ENCODE data around the gene SEMA3F. TPM values are rescaled to one million over a fixed set of nuclear protein-coding genes. Genes with fewer than 3 reads are reported as not detected.

SEMA3F gene
- total RNA-seq, 6 experiments from 2014 or later = 1.2 to 5.9 (median 4.2) TPM

- Histone ChIP-seq H3K9me3 (no peaks in the 10 kb centered on the region), H3K27me3 (no peaks in the 10 kb centered on the region), H3K27ac (peak overlapping the region in 2 of 3 donors; percentile 36 to 69), H3K4me1 (peaks cover 0 to 33% (median 10%) of the 10 kb centered on the region in 4 donors), H3K4me3 (no peak overlapping the region), H3K36me3 (peaks cover 0 to 45% (median 7%) of the 10 kb centered on the region in 4 donors)
- ATAC-seq = peak; percentile 7 to 42 (median 30)
- 36% methylated on average over 2 of the region's 6 CpGs for WGBS (ENCODE audit: insufficient coverage, low coverage, low lambda C conversion rate, missing lambda C conversion rate)
- intact Hi-C loops (cut with DNase I) = no loop called here
- peak in 2 of 3 donors; percentile 62 to 71 for DNase-seq
- TF ChIP-seq POLR2A (IDR thresholded peaks at IDR 0.05) = no peak
- TF ChIP-seq, protein P1, sequence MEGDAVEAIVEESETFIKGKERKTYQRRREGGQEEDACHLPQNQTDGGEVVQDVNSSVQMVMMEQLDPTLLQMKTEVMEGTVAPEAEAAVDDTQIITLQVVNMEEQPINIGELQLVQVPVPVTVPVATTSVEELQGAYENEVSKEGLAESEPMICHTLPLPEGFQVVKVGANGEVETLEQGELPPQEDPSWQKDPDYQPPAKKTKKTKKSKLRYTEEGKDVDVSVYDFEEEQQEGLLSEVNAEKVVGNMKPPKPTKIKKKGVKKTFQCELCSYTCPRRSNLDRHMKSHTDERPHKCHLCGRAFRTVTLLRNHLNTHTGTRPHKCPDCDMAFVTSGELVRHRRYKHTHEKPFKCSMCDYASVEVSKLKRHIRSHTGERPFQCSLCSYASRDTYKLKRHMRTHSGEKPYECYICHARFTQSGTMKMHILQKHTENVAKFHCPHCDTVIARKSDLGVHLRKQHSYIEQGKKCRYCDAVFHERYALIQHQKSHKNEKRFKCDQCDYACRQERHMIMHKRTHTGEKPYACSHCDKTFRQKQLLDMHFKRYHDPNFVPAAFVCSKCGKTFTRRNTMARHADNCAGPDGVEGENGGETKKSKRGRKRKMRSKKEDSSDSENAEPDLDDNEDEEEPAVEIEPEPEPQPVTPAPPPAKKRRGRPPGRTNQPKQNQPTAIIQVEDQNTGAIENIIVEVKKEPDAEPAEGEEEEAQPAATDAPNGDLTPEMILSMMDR (IDR thresholded peaks at IDR 0.05) = no peak
Observed at GRCh38 chr3:50220109-50220508, 65.0 kb downstream of the SEMA3F start.

DNA sequence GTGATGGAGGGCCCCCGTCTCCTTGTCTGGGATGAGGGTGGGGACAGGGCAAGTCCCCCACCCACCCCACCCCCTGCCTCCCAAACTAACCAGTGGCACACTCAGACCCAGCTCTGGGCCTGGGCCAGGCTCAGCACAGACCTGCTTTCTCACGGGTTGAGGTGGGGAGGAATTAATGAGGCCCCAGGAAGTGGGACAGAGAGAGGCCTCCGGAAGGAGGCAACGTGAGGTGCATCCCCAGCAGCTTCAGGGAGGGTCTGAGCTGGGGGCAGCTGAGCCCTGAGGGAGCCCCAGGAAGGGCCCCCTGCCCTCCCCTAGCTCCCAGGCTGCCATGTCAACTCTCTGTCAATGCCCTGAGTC, 65.9 kb downstream of the SEMA3F start:
- ATAC-seq = peak in 3 of 4 donors; percentile 5 to 38 (median 21)
- intact Hi-C loops (cut with DNase I) = no loop called here
- WGBS (ENCODE audit: insufficient coverage, low coverage, low lambda C conversion rate, missing lambda C conversion rate) = no CpG with 5 or more reads among the region's 4 CpGs
- no peak overlapping the region for H3K4me3 ChIP-seq
- H3K4me1 ChIP-seq = peaks cover 0 to 36% (median 10%) of the 10 kb centered on the region in 4 donors
- H3K36me3 ChIP-seq = peaks cover 0 to 37% (median 7%) of the 10 kb centered on the region in 4 donors
- peak overlapping the region; percentile 24 to 69 (median 56) for H3K27ac ChIP-seq
- H3K9me3 ChIP-seq = no peaks in the 10 kb centered on the region
- no peaks in the 10 kb centered on the region for H3K27me3 ChIP-seq
- DNase-seq = peak in 1 of 3 donors; percentile 44
- TF ChIP-seq, protein P1 (IDR thresholded peaks at IDR 0.05) = no peak
- no peak for TF ChIP-seq POLR2A (IDR thresholded peaks at IDR 0.05)

GRCh38 chr3:50221411-50222168, 66.5 kb downstream of the SEMA3F start:
- 45% methylated on average over 2 of the region's 12 CpGs for whole genome bisulfite sequencing (ENCODE audit: insufficient coverage, low coverage, low lambda C conversion rate, missing lambda C conversion rate)
- Histone ChIP-seq H3K36me3 (peaks cover 0 to 31% (median 6%) of the 10 kb centered on the region in 4 donors), H3K27me3 (no peaks in the 10 kb centered on the region), H3K27ac (peak overlapping the region; percentile 24 to 69 (median 56)), H3K4me1 (peaks cover 0 to 41% (median 10%) of the 10 kb centered on the region in 4 donors), H3K4me3 (no peak overlapping the region), H3K9me3 (no peaks in the 10 kb centered on the region)
- ATAC-seq = peak; percentile 75 to 81 (median 76)
- intact Hi-C loops (cut with DNase I) = no loop called here
- TF ChIP-seq POLR2A (IDR thresholded peaks at IDR 0.05) = no peak
- TF ChIP-seq, protein P1 (IDR thresholded peaks at IDR 0.05) = peak; percentile 33 to 56 (median 45)
- DNase-seq = peak; percentile 66 to 82 (median 79)

DNA sequence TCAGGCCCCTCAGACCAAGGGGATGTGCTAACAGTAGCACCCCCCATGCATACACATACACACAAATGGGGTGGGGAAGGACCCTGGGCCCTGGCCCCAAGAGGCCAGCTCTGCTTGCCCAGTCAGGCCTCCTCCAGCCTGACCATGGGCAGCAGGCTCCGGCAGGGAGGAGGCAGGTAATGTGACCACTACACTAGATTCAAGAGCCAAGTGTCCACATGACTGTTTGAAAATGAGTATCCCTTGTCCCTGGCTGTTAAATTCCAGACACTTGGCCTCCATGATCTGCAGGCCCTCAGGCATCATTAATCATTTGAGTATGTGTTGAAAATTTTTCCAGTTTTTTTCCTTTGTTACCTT, 67.0 kb downstream of the SEMA3F start:
- ATAC-seq = peak in 2 of 4 donors; percentile 1 to 5
- H3K27ac ChIP-seq = peak overlapping the region in 1 of 3 donors; percentile 69
- WGBS (ENCODE audit: insufficient coverage, low coverage, low lambda C conversion rate, missing lambda C conversion rate) = no CpG with 5 or more reads among the region's 1 CpG

More for the DNA sequence above, 67.0 kb downstream of the SEMA3F start:
- Histone ChIP-seq H3K27me3 (no peaks in the 10 kb centered on the region), H3K36me3 (peaks cover 0 to 26% (median 4%) of the 10 kb centered on the region in 4 donors), H3K9me3 (no peaks in the 10 kb centered on the region), H3K4me3 (no peak overlapping the region), H3K4me1 (peaks cover 0 to 46% (median 10%) of the 10 kb centered on the region in 4 donors)
- peak in 1 of 3 donors; percentile 55 for DNase-seq
- no peak for TF ChIP-seq POLR2A (IDR thresholded peaks at IDR 0.05)
- TF ChIP-seq, protein P1 (IDR thresholded peaks at IDR 0.05) = no peak
- intact Hi-C loops (cut with DNase I) = no loop called here

All from right lobe of liver (tissue), 6 donors.